ENCODE measurements around the gene MAMDC2.

DNA sequence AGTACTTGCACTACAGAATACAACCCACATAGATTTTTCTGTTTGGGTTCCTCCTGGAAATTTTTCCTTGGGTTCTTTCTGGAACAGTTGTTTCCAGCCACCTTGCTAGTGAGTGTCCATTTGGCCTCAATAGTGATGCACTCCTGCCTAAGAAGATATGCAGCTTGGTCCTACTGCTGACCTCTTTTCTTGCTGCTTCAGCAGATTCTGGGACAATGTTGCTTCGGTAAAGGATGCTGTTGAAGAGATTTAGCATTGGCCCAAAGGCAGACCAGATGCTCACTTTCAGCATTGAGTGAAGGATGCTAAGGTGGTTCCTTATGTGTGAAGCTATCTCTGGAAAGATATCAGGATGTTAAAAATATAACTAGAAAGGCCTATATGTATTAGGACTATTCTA, 128.9 kb downstream of the MAMDC2 start:
- TF ChIP-seq, protein P1, sequence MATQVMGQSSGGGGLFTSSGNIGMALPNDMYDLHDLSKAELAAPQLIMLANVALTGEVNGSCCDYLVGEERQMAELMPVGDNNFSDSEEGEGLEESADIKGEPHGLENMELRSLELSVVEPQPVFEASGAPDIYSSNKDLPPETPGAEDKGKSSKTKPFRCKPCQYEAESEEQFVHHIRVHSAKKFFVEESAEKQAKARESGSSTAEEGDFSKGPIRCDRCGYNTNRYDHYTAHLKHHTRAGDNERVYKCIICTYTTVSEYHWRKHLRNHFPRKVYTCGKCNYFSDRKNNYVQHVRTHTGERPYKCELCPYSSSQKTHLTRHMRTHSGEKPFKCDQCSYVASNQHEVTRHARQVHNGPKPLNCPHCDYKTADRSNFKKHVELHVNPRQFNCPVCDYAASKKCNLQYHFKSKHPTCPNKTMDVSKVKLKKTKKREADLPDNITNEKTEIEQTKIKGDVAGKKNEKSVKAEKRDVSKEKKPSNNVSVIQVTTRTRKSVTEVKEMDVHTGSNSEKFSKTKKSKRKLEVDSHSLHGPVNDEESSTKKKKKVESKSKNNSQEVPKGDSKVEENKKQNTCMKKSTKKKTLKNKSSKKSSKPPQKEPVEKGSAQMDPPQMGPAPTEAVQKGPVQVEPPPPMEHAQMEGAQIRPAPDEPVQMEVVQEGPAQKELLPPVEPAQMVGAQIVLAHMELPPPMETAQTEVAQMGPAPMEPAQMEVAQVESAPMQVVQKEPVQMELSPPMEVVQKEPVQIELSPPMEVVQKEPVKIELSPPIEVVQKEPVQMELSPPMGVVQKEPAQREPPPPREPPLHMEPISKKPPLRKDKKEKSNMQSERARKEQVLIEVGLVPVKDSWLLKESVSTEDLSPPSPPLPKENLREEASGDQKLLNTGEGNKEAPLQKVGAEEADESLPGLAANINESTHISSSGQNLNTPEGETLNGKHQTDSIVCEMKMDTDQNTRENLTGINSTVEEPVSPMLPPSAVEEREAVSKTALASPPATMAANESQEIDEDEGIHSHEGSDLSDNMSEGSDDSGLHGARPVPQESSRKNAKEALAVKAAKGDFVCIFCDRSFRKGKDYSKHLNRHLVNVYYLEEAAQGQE (IDR thresholded peaks at IDR 0.05; ENCODE audit: insufficient read depth in 1 of 2, low read depth in 2 of 2, low read length in 2 of 2): no peak
- no peak for TF ChIP-seq POLR2AphosphoS5 (IDR thresholded peaks at IDR 0.05; ENCODE audit: low read depth, low read length)

Measured in PFSK-1 (cell line).